IMR-90 (cell line): ENCODE data around the gene PAFAH1B1. TPM values are rescaled to one million over a fixed set of nuclear protein-coding genes. Genes with fewer than 3 reads are reported as not detected.

ENCODE experiments used
- ATAC-seq: fragments of 200-7000 bp; cut with Tn5 transposase; 2 replicates; pipeline ENCODE4 v1.9.1; 2020; ENCODE audit warnings: low read depth, mild to moderate bottlenecking, moderate library complexity
- BruUV-seq: library from RNA; stranded (reverse); fragments of 400-500 nt; replicated peaks from 2 replicates; lab custom pipeline; 2021; lab: Mats Ljungman, UMichigan
- CTCF ChIA-PET: fragments of 300-600 bp; formaldehyde crosslinking; extraction: SDS; loops from one replicate; lab custom pipeline; 2021; ENCODE audit warnings: antibody characterized with exemption; lab: Yijun Ruan, JAX
- POLR2A ChIA-PET: fragments of 300-600 bp; sonication (Branson Sonifier 250); formaldehyde crosslinking; loops from one replicate; lab custom pipeline; 2022; ENCODE audit warnings: antibody characterized with exemption; ENCODE audit not compliant: unreplicated experiment; lab: Charles Lee
- DNase-seq: peaks from one replicate; pipeline ENCODE4 v3.0.0; 2013
- H2AFZ ChIP-seq: replicated peaks from 2 replicates; pipeline ENCODE3; 2013; ENCODE audit warnings: low read length, mild to moderate bottlenecking; ENCODE audit not compliant: poor library complexity
- H2AK5ac ChIP-seq: 2 replicates; pipeline ENCODE4 v1.6.1; 2013; ENCODE audit warnings: low read depth, low read length, inconsistent platforms
- H2AK9ac ChIP-seq: replicated peaks from 2 replicates; pipeline ENCODE3; 2013; ENCODE audit warnings: mild to moderate bottlenecking, low read depth, low read length, moderate library complexity; ENCODE audit not compliant: poor library complexity
- H2BK120ac ChIP-seq: 2 replicates; pipeline ENCODE4 v1.6.1; 2013; ENCODE audit warnings: low read depth, low read length, inconsistent platforms
- H2BK15ac ChIP-seq: 3 replicates; pipeline ENCODE4 v1.6.1; 2013; ENCODE audit warnings: low read depth, low read length, inconsistent platforms
- H2BK20ac ChIP-seq: 2 replicates; pipeline ENCODE4 v1.6.1; 2013; ENCODE audit warnings: low read depth, mild to moderate bottlenecking, inconsistent platforms, low read length, moderate library complexity
- H2BK5ac ChIP-seq: 2 replicates; pipeline ENCODE4 v1.6.1; 2013; ENCODE audit warnings: mild to moderate bottlenecking, low read depth, low read length, inconsistent platforms; ENCODE audit not compliant: poor library complexity, severe bottlenecking
- H3K14ac ChIP-seq: replicated peaks from 2 replicates; pipeline ENCODE4 v1.6.1; 2013; ENCODE audit warnings: low read depth, low read length, inconsistent platforms
- H3K18ac ChIP-seq: 2 replicates; pipeline ENCODE4 v1.6.1; 2013; ENCODE audit warnings: low read depth, low read length, control low read depth
- H3K23ac ChIP-seq: 2 replicates; pipeline ENCODE4 v1.6.1; 2013; ENCODE audit warnings: low read depth, low read length, inconsistent platforms
- H3K27ac ChIP-seq: 2 replicates; pipeline ENCODE4 v1.5.1; 2013; ENCODE audit warnings: mild to moderate bottlenecking, control low read depth, low read length; ENCODE audit not compliant: insufficient read depth
- H3K27me3 ChIP-seq: 2 replicates; pipeline ENCODE4 v1.6.1; 2013; ENCODE audit warnings: low read length; ENCODE audit not compliant: control insufficient read depth, insufficient read depth
- H3K36me3 ChIP-seq: 2 replicates; pipeline ENCODE4 v1.6.1; 2013; ENCODE audit warnings: low read length, mixed read lengths; ENCODE audit not compliant: control insufficient read depth, insufficient read depth
- H3K4ac ChIP-seq: 2 replicates; pipeline ENCODE4 v1.6.1; 2013; ENCODE audit warnings: low read depth, low read length, inconsistent platforms
- H3K4me1 ChIP-seq: 2 replicates; pipeline ENCODE4 v1.6.1; 2013; ENCODE audit warnings: low read length, mixed read lengths; ENCODE audit not compliant: control insufficient read depth, insufficient read depth
- H3K4me2 ChIP-seq: 2 replicates; pipeline ENCODE4 v1.6.1; 2013; ENCODE audit warnings: low read depth, mild to moderate bottlenecking, control low read depth, low read length, moderate library complexity
- H3K4me3 ChIP-seq: 2 replicates; pipeline ENCODE4 v1.5.1; 2013; ENCODE audit warnings: low read depth, mild to moderate bottlenecking, control low read depth, low read length, moderate library complexity; ENCODE audit not compliant: insufficient read depth
- H3K56ac ChIP-seq: 2 replicates; pipeline ENCODE4 v1.6.1; 2013; ENCODE audit warnings: low read length, inconsistent platforms; ENCODE audit not compliant: insufficient read depth; ENCODE audit errors: extremely low read depth
- H3K79me1 ChIP-seq, 2 experiments: 2 replicates each; pipeline ENCODE4 v1.6.1; 2013; ENCODE audit warnings: low read length in 2 of 2, inconsistent platforms in 1 of 2, low read depth in 1 of 2
- H3K9ac ChIP-seq: 2 replicates; pipeline ENCODE4 v1.6.1; 2013; ENCODE audit warnings: low read depth, low read length, control low read depth
- H3K9me1 ChIP-seq: 2 replicates; pipeline ENCODE4 v1.6.1; 2013; ENCODE audit warnings: low read length, inconsistent platforms; ENCODE audit not compliant: insufficient read depth
- H3K9me3 ChIP-seq: 2 replicates; pipeline ENCODE4 v1.6.1; 2013; ENCODE audit warnings: low read length; ENCODE audit not compliant: control insufficient read depth, insufficient read depth
- H4K20me1 ChIP-seq: 2 replicates; pipeline ENCODE4 v1.6.1; 2013; ENCODE audit warnings: low read length, inconsistent platforms; ENCODE audit not compliant: insufficient read depth
- H4K5ac ChIP-seq: 2 replicates; pipeline ENCODE4 v1.6.1; 2013; ENCODE audit warnings: mild to moderate bottlenecking, low read depth, low read length, control low read depth
- H4K8ac ChIP-seq, 2 experiments: 2 replicates each; pipeline ENCODE4 v1.6.1; 2013; ENCODE audit warnings: low read depth in 2 of 2, low read length in 2 of 2, control low read depth in 1 of 2, inconsistent platforms in 1 of 2
- H4K91ac ChIP-seq: 2 replicates; pipeline ENCODE4 v1.6.1; 2013; ENCODE audit warnings: low read depth, low read length, inconsistent platforms; ENCODE audit not compliant: insufficient read depth
- BHLHE40 ChIP-seq: fragments of 150-350 bp; IDR thresholded peaks from 2 replicates; pipeline ENCODE4 v1.6.1; 2016; ENCODE audit warnings: mild to moderate bottlenecking, low read depth, low read length
- CHD1 ChIP-seq: IDR thresholded peaks from 2 replicates; pipeline ENCODE4 v1.6.1; 2012; ENCODE audit warnings: low read depth, low read length, improper control_type of control experiment
- CTCF ChIP-seq: conservative IDR thresholded peaks from 2 replicates; pipeline ENCODE4 v1.5.1; 2012; ENCODE audit warnings: mild to moderate bottlenecking, low read depth, low read length, improper control_type of control experiment
- FOS ChIP-seq: fragments of 150-350 bp; IDR thresholded peaks from 2 replicates; pipeline ENCODE4 v1.6.1; 2016; ENCODE audit warnings: low read depth, low read length
- MAZ ChIP-seq: IDR thresholded peaks from 2 replicates; pipeline ENCODE4 v1.6.1; 2012; ENCODE audit warnings: low read depth, mild to moderate bottlenecking, low read length, improper control_type of control experiment, moderate library complexity, borderline replicate concordance
- MXI1 ChIP-seq: IDR thresholded peaks from 2 replicates; pipeline ENCODE4 v1.6.1; 2012; ENCODE audit warnings: low read depth, mild to moderate bottlenecking, low read length, moderate library complexity, borderline replicate concordance
- NFE2L2 ChIP-seq: fragments of 150-350 bp; IDR thresholded peaks from 2 replicates; pipeline ENCODE4 v1.6.1; 2016; ENCODE audit warnings: low read depth, mild to moderate bottlenecking, low read length
- POLR2A ChIP-seq: IDR thresholded peaks from 2 replicates; pipeline ENCODE4 v1.6.1; 2012; ENCODE audit warnings: mild to moderate bottlenecking, low read depth, low read length
- RCOR1 ChIP-seq: IDR thresholded peaks from 2 replicates; pipeline ENCODE4 v1.6.1; 2012; ENCODE audit warnings: mild to moderate bottlenecking, low read length, improper control_type of control experiment; ENCODE audit not compliant: insufficient replicate concordance
- RFX5 ChIP-seq: IDR thresholded peaks from 2 replicates; pipeline ENCODE4 v1.8.0; 2012; ENCODE audit warnings: low read depth, mild to moderate bottlenecking, low read length, moderate library complexity
- SMC3 ChIP-seq: fragments of 150-350 bp; IDR thresholded peaks from 2 replicates; pipeline ENCODE4 v1.6.1; 2016; ENCODE audit warnings: low read depth, mild to moderate bottlenecking, antibody characterized with exemption, low read length, moderate library complexity
- WGBS, 2 experiments: methylation state at CpG; one replicate each; pipeline versions ENCODE4 v1.1.5 to v1.1.7; 2013; ENCODE audit warnings: missing lambda C conversion rate in 2 of 2; ENCODE audit not compliant: insufficient read length in 1 of 2; ENCODE audit errors: extremely low coverage in 2 of 2; 5-methylcytosine and 5-hydroxymethylcytosine counted together
- dilution Hi-C: fragments of 300-500 bp; cut with HindIII; formaldehyde crosslinking; loops from one replicate; pipeline ENCODE4 v1.14.3; 2018; ENCODE audit warnings: low sequenced_read_pairs; ENCODE audit not compliant: unreplicated experiment
- in situ Hi-C: fragments of 300-500 bp; cut with MboI; formaldehyde crosslinking; loops from 3 replicates; pipeline ENCODE4 v1.14.3; 2019; ENCODE audit warnings: low sequenced_read_pairs, inconsistent platforms, mixed read lengths
- intact Hi-C: fragments of 100-400 bp; cut with micrococcal nuclease; formaldehyde crosslinking; loops from 2 replicates; pipeline ENCODE4 v1.10.0; 2022
- polyA plus RNA-seq, 3 experiments: library from polyadenylated mRNA; depleted of rRNA; stranded (reverse); fragments of >200 nt; gene quantifications; 2 replicates each; pipeline ENCODE4 v1.2.3, GENCODE V29; 2012; ENCODE audit warnings: low replicate concordance in 1 of 3
- total RNA-seq: library from RNA; depleted of rRNA; stranded (reverse); fragments of >200 nt; gene quantifications from 2 replicates; pipeline ENCODE4 v1.2.3, GENCODE V29; 2012
- TF ChIP-seq, protein P1 (sequence below): fragments of 150-350 bp; IDR thresholded peaks from 2 replicates; pipeline ENCODE4 v1.6.1; 2017; ENCODE audit warnings: mild to moderate bottlenecking, antibody characterized with exemption, low read length, low read depth

The PAFAH1B1 gene
- total and polyA plus RNA-seq, 2 of the 4 experiments (the other 2 are of a cell fraction): 64.5 to 127 TPM

DNA sequence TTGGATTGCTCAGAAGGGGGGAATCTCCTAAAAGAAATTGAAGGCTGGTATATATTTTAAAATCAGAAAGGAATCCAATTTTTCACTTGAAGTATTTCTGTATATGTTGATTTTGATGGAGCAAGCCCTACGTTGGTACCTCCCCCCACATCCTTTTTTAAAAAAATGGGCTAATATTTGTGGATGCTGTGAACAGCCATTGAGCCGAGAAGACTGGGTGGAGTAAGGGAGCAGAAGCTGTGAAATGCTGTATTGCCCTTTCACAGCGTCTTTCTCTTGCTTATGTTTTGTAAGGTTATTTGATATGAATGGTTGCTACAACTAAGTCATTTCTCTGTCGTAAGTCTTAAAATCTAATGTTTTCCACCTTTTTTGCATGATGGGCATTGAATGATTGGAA is 2.3 kb downstream of the PAFAH1B1 start:
- dilution Hi-C loops (no loop called here), intact Hi-C loops (loop anchor here (5.0 to 10.0 kb wide), 3 partner anchors 37 to 141 kb away; no protein-coding TSS in a partner anchor), in situ Hi-C loops (no loop called here)
- TF ChIP-seq RCOR1 (no peak), CHD1 (no peak), CTCF (no peak), MXI1 (no peak), NFE2L2 (no peak), POLR2A (no peak), MAZ (no peak), SMC3 (no peak), BHLHE40 (no peak), FOS (no peak), RFX5 (no peak)
- TF ChIP-seq, protein P1, sequence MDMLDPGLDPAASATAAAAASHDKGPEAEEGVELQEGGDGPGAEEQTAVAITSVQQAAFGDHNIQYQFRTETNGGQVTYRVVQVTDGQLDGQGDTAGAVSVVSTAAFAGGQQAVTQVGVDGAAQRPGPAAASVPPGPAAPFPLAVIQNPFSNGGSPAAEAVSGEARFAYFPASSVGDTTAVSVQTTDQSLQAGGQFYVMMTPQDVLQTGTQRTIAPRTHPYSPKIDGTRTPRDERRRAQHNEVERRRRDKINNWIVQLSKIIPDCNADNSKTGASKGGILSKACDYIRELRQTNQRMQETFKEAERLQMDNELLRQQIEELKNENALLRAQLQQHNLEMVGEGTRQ: no peak
- WGBS, 2 experiments: no CpG with 5 or more reads among the region's 4 CpGs
- H3K27ac ChIP-seq: no peak overlapping the region
- no peak overlapping the region for H3K23ac ChIP-seq
- DNase-seq: no peak
- ChIA-PET POLR2A (interaction anchor here (0.5 kb wide), 1 partner anchor 193 kb away, joined by 4 read pairs; no protein-coding TSS in a partner anchor), CTCF (no interaction called here)
- H2AFZ ChIP-seq: no peak overlapping the region
- no peak overlapping the region for H3K18ac ChIP-seq
- peak overlapping the region; percentile 99; the same call in 1 of the 2 replicates for H3K9ac ChIP-seq
- no peak overlapping the region for H4K5ac ChIP-seq
- H3K4me1 ChIP-seq: peaks cover 2% of the 10 kb centered on the region; the same call in 1 of the 2 replicates
- H3K9me3 ChIP-seq: no peaks in the 10 kb centered on the region
- H3K27me3 ChIP-seq: no peaks in the 10 kb centered on the region
- no peak overlapping the region for H2BK120ac ChIP-seq
- H3K4me3 ChIP-seq: peak overlapping the region; percentile 99
- no peak overlapping the region for H4K8ac ChIP-seq
- 0 out of 2 replicates have a peak, but pooled peaks cover 4% of the 10 kb centered on the region for H3K9me1 ChIP-seq
- peak overlapping the region; percentile 100 for H3K4me2 ChIP-seq
- 0 out of 2 replicates have a peak overlapping the region, but pooled peaks have one; percentile 7 for H3K14ac ChIP-seq
- no peak overlapping the region for H2BK5ac ChIP-seq
- H4K20me1 ChIP-seq: peaks cover 64% of the 10 kb centered on the region
- H2BK15ac ChIP-seq: no peak overlapping the region
- no peak overlapping the region for H2BK20ac ChIP-seq
- H2AK9ac ChIP-seq: no peak overlapping the region
- no TSS peak for BruUV-seq
- H3K4ac ChIP-seq: no peak overlapping the region
- H3K56ac ChIP-seq: no peak overlapping the region
- H3K36me3 ChIP-seq: no peaks in the 10 kb centered on the region; the same call in 1 of the 2 replicates
- no peak overlapping the region for H2AK5ac ChIP-seq
- ATAC-seq: no peak
- peaks cover 4 to 17% of the 10 kb centered on the region in 2 experiments; a peak in 2 of 4 replicates for H3K79me1 ChIP-seq
- no peak overlapping the region for H4K91ac ChIP-seq
